AG08396 (cell line): ENCODE measurements around the gene RAB6B.

Experiments
- DNase-seq: peaks from one replicate; pipeline ENCODE4 v3.0.0; 2012; ENCODE audit warnings: low spot score, mixed read lengths

RAB6B gene

GRCh38 chr3:133836497-133837158 lies 59.1 kb downstream of the RAB6B start:
- DNase-seq, result no peak

- DNase-seq, result no peak
Observed at GRCh38 chr3:133835961-133836360, 59.7 kb downstream of the RAB6B start.

- DNase-seq, result no peak
Observed at GRCh38 chr3:133835418-133835743, 60.3 kb downstream of the RAB6B start.

- DNase-seq, result no peak
Observed at GRCh38 chr3:133834621-133835417, 60.9 kb downstream of the RAB6B start.

- no peak for DNase-seq
Observed at GRCh38 chr3:133833880-133834620, 61.6 kb downstream of the RAB6B start.

GRCh38 chr3:133833267-133833666 lies 62.4 kb downstream of the RAB6B start:
- no peak for DNase-seq

- DNase-seq, result no peak
Observed at GRCh38 chr3:133832802-133833144, 62.9 kb downstream of the RAB6B start.

- DNase-seq, result no peak
Observed at GRCh38 chr3:133831966-133832801, 63.5 kb downstream of the RAB6B start.

GRCh38 chr3:133830071-133830470 lies 65.6 kb downstream of the RAB6B start:
- no peak for DNase-seq

- DNase-seq, result no peak
Observed at GRCh38 chr3:133829310-133829707, 66.4 kb downstream of the RAB6B start.

GRCh38 chr3:133828576-133829309 lies 66.9 kb downstream of the RAB6B start:
- DNase-seq, result no peak

GRCh38 chr3:133827684-133828083 lies 68.0 kb downstream of the RAB6B start:
- DNase-seq, result no peak

- no peak for DNase-seq
Observed at GRCh38 chr3:133827136-133827535, 68.5 kb downstream of the RAB6B start.

GRCh38 chr3:133825969-133826727 lies 69.5 kb downstream of the RAB6B start:
- no peak for DNase-seq

- no peak for DNase-seq
Observed at GRCh38 chr3:133824961-133825485, 70.7 kb downstream of the RAB6B start.

GRCh38 chr3:133821767-133822638 lies 73.7 kb downstream of the RAB6B start:
- peak; percentile 78 for DNase-seq

- no peak for DNase-seq
Observed at GRCh38 chr3:133820889-133821675, 74.6 kb downstream of the RAB6B start.

GRCh38 chr3:133820129-133820528 lies 75.6 kb downstream of the RAB6B start:
- no peak for DNase-seq

- DNase-seq, result no peak
Observed at GRCh38 chr3:133815386-133815785, 80.3 kb downstream of the RAB6B start.
